Central memory CD8-positive, alpha-beta T cell (primary cell): Measurements from ENCODE around the gene DDX51.
"Not testable (repeated sequence)": the region's sequence is repeated elsewhere in the genome, so short reads cannot be mapped to it uniquely, and the experiment has no call there.

ENCODE experiments used
- ATAC-seq: fragments of 150-1000 bp; cut with Tn5 transposase; replicated peaks from 2 replicates; pipeline ENCODE4 v1.10.0; 2022; ENCODE audit warnings: mild to moderate bottlenecking, moderate FRiP score, moderate number of reproducible peaks; ENCODE audit not compliant: poor library complexity, severe bottlenecking; ENCODE audit errors: extremely low read depth
- DNase-seq, 2 donors: peaks; one replicate each; pipeline ENCODE4 v3.0.0; 2021; ENCODE audit warnings: low spot score in 2 of 2
- H3K27ac Mint-ChIP-seq: one replicate; pipeline ENCODE4 v1.8.0; 2022; ENCODE audit warnings: low read depth, mild to moderate bottlenecking, moderate library complexity, mixed read lengths
- H3K27me3 Mint-ChIP-seq: one replicate; pipeline ENCODE4 v1.8.0; 2022; ENCODE audit warnings: mixed read lengths
- H3K36me3 Mint-ChIP-seq: one replicate; pipeline ENCODE4 v1.8.0; 2022; ENCODE audit warnings: mild to moderate bottlenecking, moderate library complexity, mixed read lengths; ENCODE audit not compliant: insufficient read depth
- H3K4me1 Mint-ChIP-seq: one replicate; pipeline ENCODE4 v1.8.0; 2022; ENCODE audit warnings: mixed read lengths
- H3K4me3 Mint-ChIP-seq: one replicate; pipeline ENCODE4 v1.8.0; 2022; ENCODE audit warnings: mild to moderate bottlenecking, moderate library complexity, mixed read lengths
- H3K9me3 Mint-ChIP-seq: one replicate; pipeline ENCODE4 v1.8.0; 2022; ENCODE audit warnings: mixed read lengths

Gene DDX51

DNA sequence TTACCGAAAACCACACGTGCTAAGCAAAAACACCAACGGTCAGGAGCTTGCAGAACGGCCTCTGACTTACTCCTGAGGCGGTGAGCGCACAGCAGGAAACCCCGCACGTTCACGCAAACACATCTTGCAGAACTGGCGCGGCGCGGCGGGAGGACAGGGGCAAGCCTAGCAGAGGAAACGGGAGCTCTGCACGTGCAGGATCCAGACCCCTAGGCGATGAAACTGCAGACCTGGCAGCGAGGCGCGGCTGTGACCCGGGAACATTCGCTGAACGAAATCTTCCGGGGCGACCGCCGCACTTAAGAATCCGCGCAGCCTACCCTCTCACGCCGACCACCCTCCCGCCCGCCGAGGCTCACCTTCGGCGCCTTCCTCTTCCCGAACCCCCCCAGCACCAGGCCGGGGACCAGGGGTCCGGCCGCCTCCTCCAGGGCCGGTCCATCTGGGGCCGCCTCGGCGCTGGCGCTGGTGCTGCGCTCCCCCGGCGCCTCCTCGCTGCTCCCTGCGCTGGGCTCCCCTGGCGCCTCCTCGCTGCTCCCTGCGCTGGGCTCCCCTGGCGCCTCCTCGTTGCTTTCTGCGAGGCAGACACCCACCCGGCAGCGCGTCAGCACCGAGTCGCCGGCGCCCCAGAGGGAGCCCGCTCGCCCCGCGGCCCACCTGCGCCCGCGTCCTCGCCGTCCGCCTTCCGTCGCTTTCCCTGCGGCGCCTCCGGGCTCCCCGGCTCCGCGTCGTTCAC is 615 bp downstream of the DDX51 start:
- Mint-ChIP-seq H3K4me1 (peaks cover 29% of the 10 kb centered on the region), H3K4me3 (peak overlapping the region; percentile 89), H3K27ac (peak overlapping the region; percentile 98), H3K9me3 (no peaks in the 10 kb centered on the region), H3K27me3 (no peaks in the 10 kb centered on the region), H3K36me3 (peaks cover 28% of the 10 kb centered on the region)
- no peak for DNase-seq
- peak; percentile 42 for ATAC-seq

DNA sequence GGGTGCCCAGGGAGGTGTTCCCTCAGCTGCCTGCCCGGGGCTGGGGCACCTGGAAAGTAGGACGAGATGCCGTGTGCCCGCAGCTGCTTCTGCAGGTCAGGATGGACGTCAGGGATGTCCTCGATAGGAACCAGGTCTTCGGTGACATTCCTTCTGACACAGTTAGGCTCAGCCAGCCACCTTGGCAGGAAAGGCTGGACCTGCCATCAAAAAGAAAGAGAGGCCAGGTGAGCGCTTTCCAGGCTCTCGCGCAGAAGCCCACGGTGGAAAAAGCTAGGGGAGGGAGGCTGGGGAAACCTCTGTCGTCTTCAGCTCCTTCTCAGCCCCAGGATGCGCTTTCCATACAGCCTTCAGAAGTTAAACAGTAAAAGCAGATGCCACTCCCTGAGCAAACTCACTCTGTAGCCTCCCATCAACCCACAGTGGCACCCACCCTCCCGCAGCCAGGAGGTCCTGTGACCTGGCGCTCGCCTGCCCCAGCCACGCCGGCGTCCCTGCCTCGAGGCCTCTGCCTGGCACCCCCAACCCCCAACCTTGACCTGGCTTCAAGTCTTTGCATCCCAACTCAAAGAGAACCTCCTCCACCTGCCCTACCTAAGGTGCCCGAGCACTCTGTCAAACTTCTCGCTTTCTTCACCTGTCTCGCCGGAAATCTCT is 1.3 kb downstream of the DDX51 start:
- H3K9me3 Mint-ChIP-seq = no peaks in the 10 kb centered on the region
- peak overlapping the region; percentile 69 for H3K27ac Mint-ChIP-seq
- H3K36me3 Mint-ChIP-seq = peaks cover 26% of the 10 kb centered on the region
- H3K4me3 Mint-ChIP-seq = peak overlapping the region; percentile 89
- no peak for ATAC-seq
- no peak for DNase-seq
- H3K4me1 Mint-ChIP-seq = peaks cover 29% of the 10 kb centered on the region
- no peaks in the 10 kb centered on the region for H3K27me3 Mint-ChIP-seq

DNA sequence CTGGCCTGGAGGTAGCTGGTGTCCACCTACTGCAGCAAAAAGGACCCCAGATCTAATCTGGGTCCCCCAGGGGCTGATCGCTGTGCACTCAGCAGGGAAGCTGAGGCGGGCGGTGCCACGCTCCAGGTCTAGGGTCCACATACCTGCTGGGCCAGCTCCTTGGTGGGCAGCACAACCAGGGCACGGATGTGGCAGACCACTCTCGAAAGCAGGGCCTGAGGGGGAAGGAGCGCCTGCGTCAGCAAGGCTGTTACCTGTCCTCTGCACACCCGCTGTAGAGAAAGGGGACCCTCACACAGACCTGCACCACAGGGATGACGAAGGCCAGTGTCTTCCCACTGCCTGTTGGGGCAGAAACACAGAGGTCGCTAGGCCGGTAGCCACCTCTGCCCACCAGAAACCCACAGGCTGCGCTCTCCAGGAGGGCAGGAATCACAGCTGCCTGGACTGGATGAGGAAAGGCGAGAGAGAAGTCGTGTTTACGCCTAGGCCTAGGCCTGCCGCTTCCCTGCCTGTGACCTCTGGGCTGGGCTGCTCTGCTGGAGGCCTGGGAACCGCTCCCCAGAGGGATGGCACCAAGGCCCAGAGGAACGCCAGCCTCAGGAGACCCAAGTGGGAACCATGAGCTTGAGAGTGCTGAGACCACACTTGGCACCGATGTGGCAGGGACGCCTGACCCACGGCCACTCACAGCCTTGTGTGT is 2.0 kb downstream of the DDX51 start:
- H3K27ac Mint-ChIP-seq = peak overlapping the region; percentile 69
- H3K36me3 Mint-ChIP-seq = peaks cover 27% of the 10 kb centered on the region
- ATAC-seq = no peak

DNA sequence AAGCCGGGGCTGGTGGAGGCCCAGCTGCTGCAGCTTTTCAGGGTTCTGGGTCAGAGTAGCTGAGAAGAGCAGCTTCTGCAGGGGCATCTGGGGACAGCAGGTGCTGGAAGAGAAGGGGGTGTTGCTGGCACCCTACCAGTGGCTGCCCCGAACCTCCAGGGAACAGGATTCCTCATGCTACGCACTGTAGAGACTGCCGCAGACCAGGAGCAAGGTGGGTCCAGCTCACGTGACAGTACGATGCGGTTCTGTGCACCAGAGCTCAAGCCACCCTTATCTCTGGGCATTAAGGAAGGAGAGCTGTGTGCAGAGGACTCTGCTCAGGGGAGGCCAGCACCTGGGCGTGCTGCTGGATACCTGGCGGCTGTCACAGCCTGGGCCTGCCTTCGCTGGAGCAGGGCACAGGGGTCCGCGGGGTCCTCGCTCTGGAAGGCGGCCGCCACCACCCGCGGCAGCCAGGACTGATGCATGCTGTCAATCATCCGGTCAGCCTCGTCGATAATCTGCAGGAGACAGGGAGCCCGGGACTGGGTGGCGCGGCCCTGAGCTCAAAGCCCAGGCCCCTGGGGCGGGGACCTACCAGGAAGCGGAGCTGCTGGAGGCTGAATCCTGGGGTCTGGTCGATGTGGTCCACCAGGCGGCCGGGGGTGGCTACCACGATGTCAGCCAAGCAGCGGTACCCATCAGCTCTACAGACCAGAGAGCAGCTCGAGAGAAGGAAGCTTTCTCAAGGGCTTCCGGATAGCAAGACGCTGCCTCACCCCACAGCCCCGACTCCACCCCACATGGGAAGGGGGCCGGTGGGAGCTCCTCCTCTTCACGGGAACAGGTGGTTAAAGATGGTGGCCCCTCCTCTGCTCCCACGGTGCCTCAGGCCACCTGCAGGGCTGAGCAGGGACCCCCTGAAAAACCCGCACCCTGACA is 2.9 kb downstream of the DDX51 start:
- Mint-ChIP-seq H3K27me3 (no peaks in the 10 kb centered on the region), H3K9me3 (no peaks in the 10 kb centered on the region), H3K4me3 (no peak overlapping the region), H3K4me1 (peaks cover 27% of the 10 kb centered on the region), H3K36me3 (peaks cover 27% of the 10 kb centered on the region), H3K27ac (no peak overlapping the region)
- DNase-seq (no peak), ATAC-seq (no peak)

More for the DNA sequence above, 2.0 kb downstream of the DDX51 start:
- no peaks in the 10 kb centered on the region for H3K27me3 Mint-ChIP-seq
- H3K4me3 Mint-ChIP-seq = peak overlapping the region; percentile 89
- no peak for DNase-seq
- no peaks in the 10 kb centered on the region for H3K9me3 Mint-ChIP-seq
- H3K4me1 Mint-ChIP-seq = peaks cover 29% of the 10 kb centered on the region

DNA sequence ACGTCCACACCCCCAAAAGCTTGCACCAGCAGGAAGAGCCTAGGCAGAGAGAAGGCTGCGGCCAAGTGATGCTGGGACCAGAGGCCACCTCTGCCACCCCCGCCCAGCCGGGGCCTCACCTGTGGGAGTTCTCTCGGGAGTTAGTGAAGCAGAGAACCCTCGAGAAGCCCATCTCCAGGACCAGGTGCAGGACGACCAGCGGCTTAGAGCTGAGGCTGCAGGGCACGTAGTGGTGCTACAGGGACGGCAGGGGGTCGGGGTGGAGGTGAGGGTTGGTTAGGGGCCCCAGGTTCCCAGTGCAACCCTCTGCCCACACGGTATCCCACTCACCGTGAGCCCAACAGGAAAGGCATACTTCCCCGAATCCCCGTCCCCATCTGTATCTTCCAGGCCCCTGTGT is 3.6 kb downstream of the DDX51 start:
- no peaks in the 10 kb centered on the region for H3K9me3 Mint-ChIP-seq
- H3K27me3 Mint-ChIP-seq = no peaks in the 10 kb centered on the region
- DNase-seq (no peak), ATAC-seq (no peak)
- peaks cover 20% of the 10 kb centered on the region for H3K4me1 Mint-ChIP-seq
- H3K4me3 Mint-ChIP-seq = no peak overlapping the region
- no peak overlapping the region for H3K27ac Mint-ChIP-seq
- peaks cover 24% of the 10 kb centered on the region for H3K36me3 Mint-ChIP-seq

DNA sequence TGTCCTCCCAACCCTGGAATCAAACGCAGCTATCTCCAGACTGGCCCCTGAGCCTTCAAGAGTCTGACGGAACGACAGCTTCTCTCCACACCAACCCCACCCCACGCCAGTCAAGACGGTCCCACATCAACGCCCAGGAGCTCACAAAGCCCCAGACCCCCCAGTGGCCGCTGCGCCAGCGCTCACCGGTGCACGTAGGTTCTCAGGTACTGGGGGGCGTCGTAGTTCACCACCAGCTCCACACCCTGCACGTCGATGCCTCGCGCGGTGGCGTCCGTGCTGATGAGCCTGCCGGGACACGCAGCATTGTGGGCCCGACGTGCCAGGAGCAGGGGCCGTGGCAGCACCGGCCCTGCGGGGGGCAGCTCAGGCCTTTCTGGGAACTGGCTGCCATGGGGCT is 4.2 kb downstream of the DDX51 start:
- DNase-seq = no peak
- peaks cover 19% of the 10 kb centered on the region for H3K36me3 Mint-ChIP-seq
- H3K27ac Mint-ChIP-seq = no peak overlapping the region
- H3K27me3 Mint-ChIP-seq = no peaks in the 10 kb centered on the region
- ATAC-seq = no peak
- H3K4me1 Mint-ChIP-seq = peaks cover 15% of the 10 kb centered on the region
- H3K4me3 Mint-ChIP-seq = no peak overlapping the region
- H3K9me3 Mint-ChIP-seq = no peaks in the 10 kb centered on the region

DNA sequence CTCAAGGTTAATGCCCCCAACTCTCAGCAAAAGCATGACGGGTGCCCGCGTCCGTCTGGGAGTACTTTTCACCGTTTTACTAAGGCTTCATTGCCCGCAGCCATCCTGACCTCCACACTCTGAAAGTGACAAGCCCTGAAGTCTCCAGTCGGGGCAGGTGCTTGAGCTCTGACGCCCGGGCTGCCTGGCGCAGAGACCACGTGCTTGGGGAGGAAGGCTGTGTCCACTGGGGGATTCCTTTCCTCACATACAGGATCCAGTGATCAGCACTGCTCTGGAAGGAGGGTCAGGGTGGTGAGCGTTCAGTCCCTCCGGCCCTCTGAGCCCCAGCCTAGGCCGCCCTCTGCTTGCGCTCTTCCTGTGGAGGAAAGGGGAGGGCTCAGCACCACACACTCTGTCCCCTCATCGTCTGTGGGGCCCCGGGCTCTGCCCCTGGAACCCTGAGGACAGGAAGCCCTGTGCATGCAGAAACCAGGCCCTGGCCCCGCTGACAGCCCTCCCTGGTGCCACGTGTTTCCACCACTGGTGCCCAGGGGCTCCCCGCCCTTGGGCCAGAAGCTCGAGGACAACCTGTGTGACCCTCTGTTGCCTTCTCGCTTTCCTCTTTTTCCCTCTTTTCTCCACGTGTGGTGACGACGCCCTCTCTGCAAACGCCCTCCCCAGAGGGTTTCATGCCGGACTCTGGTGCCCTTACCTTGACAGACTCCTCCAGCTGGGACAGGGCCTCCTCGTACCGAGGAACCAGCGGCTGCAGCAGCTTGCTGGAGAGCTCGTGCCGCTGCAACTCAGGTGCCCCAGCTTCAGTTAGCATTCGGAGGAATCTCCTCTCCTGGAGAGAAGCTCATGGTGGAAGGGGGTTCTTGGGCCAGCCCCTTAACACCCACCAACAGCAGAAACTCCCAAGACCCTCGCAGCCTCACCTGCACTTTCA is 4.9 kb downstream of the DDX51 start:
- no peak overlapping the region for H3K4me3 Mint-ChIP-seq
- H3K4me1 Mint-ChIP-seq = peaks cover 8% of the 10 kb centered on the region
- H3K27ac Mint-ChIP-seq = no peak overlapping the region
- H3K36me3 Mint-ChIP-seq = peaks cover 13% of the 10 kb centered on the region
- no peak for ATAC-seq
- H3K27me3 Mint-ChIP-seq = no peaks in the 10 kb centered on the region
- H3K9me3 Mint-ChIP-seq = no peaks in the 10 kb centered on the region
- DNase-seq = no peak

DNA sequence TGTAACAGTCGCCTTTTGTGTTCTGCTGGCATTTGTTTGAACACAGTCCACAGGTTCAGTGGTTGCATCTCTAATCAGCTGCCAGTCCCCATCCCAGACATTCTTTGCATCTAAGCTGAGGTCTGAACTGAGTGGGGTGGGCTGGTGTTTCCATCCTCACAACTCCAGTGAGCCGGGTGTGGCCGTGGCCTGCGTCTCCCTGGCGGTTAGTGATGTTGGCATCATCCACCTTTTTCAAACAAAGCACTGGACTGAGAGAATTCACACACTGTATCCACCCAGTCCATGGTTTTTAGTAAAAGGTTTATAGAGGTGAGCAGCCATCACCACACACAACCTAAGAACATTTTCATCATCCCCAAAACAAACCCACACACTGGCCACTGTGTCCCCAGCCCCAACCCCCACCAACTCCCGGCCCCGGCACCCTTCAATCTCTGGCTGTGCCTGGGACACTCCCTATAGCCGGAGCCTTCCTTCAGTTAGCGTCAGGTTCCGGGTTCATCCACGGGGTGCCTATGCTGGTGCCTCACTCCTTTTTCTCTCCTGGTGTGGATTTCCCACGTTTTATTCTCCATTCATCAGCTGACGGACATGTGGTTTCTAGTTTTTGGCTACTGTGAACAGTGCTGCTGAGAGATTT is 6.5 kb downstream of the DDX51 start:
- Mint-ChIP-seq H3K4me1 (no peaks in the 10 kb centered on the region), H3K27ac (no peak overlapping the region), H3K9me3 (no peaks in the 10 kb centered on the region), H3K27me3 (no peaks in the 10 kb centered on the region), H3K36me3 (peaks cover 9% of the 10 kb centered on the region), H3K4me3 (no peak overlapping the region)
- no peak for DNase-seq
- no peak for ATAC-seq

DNA sequence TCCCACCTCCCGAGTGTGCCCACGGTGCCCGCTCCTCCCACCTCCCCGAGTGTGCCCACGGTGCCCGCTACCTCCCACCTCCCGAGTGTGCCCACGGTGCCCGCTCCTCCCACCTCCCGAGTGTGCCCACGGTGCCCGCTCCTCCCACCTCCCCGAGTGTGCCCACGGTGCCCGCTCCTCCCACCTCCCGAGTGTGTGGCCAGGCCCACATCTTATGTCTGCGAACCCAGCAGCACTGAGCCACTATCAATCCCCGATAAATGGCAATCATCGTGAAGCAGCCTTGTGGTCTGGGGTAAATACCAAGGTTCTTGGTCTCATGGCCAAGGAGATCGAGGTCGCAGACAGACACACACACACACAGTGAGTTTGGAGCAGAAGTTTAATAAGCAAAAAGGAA is 7.9 kb downstream of the DDX51 start:
- ATAC-seq, H3K27me3 Mint-ChIP-seq, H3K4me1 Mint-ChIP-seq, H3K9me3 Mint-ChIP-seq, DNase-seq, H3K4me3 Mint-ChIP-seq, H3K36me3 Mint-ChIP-seq, H3K27ac Mint-ChIP-seq: not testable (repeated sequence)

- not testable (repeated sequence) for DNase-seq, H3K4me3 Mint-ChIP-seq, H3K36me3 Mint-ChIP-seq, H3K27me3 Mint-ChIP-seq, H3K27ac Mint-ChIP-seq, ATAC-seq, H3K4me1 Mint-ChIP-seq, H3K9me3 Mint-ChIP-seq
These were observed 9.4 kb downstream of the DDX51 start for GRCh38 chr12:132134653-132135183.
